ENCODE measurements around the gene WASF3.

DNA sequence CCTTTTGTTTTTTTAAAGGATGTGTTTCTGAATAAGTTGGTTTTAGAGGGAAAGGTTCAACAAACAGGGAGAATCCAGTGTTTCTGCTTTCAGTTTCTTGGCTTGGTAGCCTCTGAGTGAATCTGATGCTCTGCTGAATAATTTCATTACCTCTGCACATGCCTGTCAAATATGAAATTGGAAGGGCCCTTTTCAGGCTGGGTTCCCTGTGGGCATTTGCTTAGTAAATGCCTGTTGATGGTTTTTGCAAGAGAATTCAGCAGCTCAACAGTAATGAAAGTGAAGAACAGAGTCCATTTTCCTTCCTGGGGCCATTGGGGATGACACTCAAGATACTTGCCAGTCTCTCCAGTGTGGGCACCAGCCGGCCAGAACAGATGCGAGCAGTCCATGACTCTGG is 128.8 kb downstream of the WASF3 start:
- TF ChIP-seq, protein P1, sequence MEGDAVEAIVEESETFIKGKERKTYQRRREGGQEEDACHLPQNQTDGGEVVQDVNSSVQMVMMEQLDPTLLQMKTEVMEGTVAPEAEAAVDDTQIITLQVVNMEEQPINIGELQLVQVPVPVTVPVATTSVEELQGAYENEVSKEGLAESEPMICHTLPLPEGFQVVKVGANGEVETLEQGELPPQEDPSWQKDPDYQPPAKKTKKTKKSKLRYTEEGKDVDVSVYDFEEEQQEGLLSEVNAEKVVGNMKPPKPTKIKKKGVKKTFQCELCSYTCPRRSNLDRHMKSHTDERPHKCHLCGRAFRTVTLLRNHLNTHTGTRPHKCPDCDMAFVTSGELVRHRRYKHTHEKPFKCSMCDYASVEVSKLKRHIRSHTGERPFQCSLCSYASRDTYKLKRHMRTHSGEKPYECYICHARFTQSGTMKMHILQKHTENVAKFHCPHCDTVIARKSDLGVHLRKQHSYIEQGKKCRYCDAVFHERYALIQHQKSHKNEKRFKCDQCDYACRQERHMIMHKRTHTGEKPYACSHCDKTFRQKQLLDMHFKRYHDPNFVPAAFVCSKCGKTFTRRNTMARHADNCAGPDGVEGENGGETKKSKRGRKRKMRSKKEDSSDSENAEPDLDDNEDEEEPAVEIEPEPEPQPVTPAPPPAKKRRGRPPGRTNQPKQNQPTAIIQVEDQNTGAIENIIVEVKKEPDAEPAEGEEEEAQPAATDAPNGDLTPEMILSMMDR (IDR thresholded peaks at IDR 0.05; ENCODE audit: low read depth, low read length, poor library complexity, severe bottlenecking) = no peak
- TF ChIP-seq EZH2phosphoT487 (IDR thresholded peaks at IDR 0.05; ENCODE audit: borderline replicate concordance, low read length) = no peak
